SU-DHL-6 (cell line): Measurements from ENCODE around the gene WDPCP.

ENCODE experiments used
- H2AFZ ChIP-seq: fragments of 200-600 bp; sonication (generic); 2 replicates; pipeline ENCODE4 v1.6.1; 2014; ENCODE audit warnings: low read depth, mild to moderate bottlenecking, moderate library complexity, mixed read lengths, antibody characterized with exemption, low read length; ENCODE audit not compliant: severe bottlenecking
- H3F3A ChIP-seq: fragments of 200-600 bp; shearing (Covaris generic); 2 replicates; pipeline ENCODE4 v1.6.0; 2016; ENCODE audit warnings: antibody characterized with exemption, mild to moderate bottlenecking; ENCODE audit not compliant: insufficient read depth
- H3K27ac ChIP-seq: fragments of 200-600 bp; sonication (generic); 2 replicates; pipeline ENCODE4 v1.5.1; 2016; ENCODE audit warnings: low read depth, mild to moderate bottlenecking, low read length, moderate library complexity, mixed read lengths
- H3K27me3 ChIP-seq: fragments of 200-600 bp; sonication (generic), shearing (Covaris generic); 2 replicates; pipeline ENCODE4 v1.6.0; 2014; ENCODE audit warnings: mild to moderate bottlenecking, low read length
- H3K36me3 ChIP-seq: fragments of 200-600 bp; sonication (generic); 2 replicates; pipeline ENCODE4 v1.6.1; 2014; ENCODE audit warnings: mild to moderate bottlenecking, low read length, mixed read lengths
- H3K4me2 ChIP-seq: fragments of 300-600, 200-600 bp; shearing (Covaris generic), sonication (generic); 2 replicates; pipeline ENCODE4 v1.6.0; 2014; ENCODE audit warnings: low read length, low read depth, mild to moderate bottlenecking; ENCODE audit not compliant: poor library complexity, severe bottlenecking
- H3K4me3 ChIP-seq: fragments of 200-600 bp; sonication (generic); 2 replicates; pipeline ENCODE4 v1.5.1; 2014; ENCODE audit warnings: antibody characterized with exemption, low read length, mild to moderate bottlenecking, mixed read lengths; ENCODE audit not compliant: insufficient read depth, poor library complexity, severe bottlenecking
- H3K79me2 ChIP-seq: fragments of 200-600 bp; sonication (generic); 2 replicates; pipeline ENCODE4 v1.6.1; 2014; ENCODE audit warnings: mild to moderate bottlenecking, low read length, moderate library complexity; ENCODE audit not compliant: insufficient read depth
- H3K9ac ChIP-seq: fragments of 200-600 bp; sonication (generic); 2 replicates; pipeline ENCODE4 v1.7.0; 2014; ENCODE audit warnings: mild to moderate bottlenecking, low read length
- H3K9me2 ChIP-seq: fragments of 200-600 bp; sonication (generic); replicated peaks from 2 replicates; pipeline ENCODE4 v1.6.1; 2014; ENCODE audit warnings: low read length; ENCODE audit not compliant: insufficient read depth
- H3K9me3 ChIP-seq: fragments of 200-600 bp; sonication (generic); 2 replicates; pipeline ENCODE4 v1.6.1; 2014; ENCODE audit warnings: low read length, mixed read lengths; ENCODE audit not compliant: insufficient read depth
- H4K20me1 ChIP-seq: fragments of 200-600 bp; sonication (generic); 2 replicates; pipeline ENCODE4 v1.6.1; 2014; ENCODE audit warnings: low read depth, mild to moderate bottlenecking, antibody characterized with exemption, low read length, moderate library complexity, mixed read lengths
- EZH2phosphoT487 ChIP-seq: fragments of 200-600 bp; sonication (generic), shearing (Covaris generic); conservative IDR thresholded peaks from 2 replicates; pipeline ENCODE4 v1.6.1; 2018; ENCODE audit warnings: mild to moderate bottlenecking, antibody characterized with exemption, low read length, moderate library complexity, mixed read lengths
- TF ChIP-seq, protein P1 (sequence below): fragments of 200-600 bp; sonication (generic); IDR thresholded peaks from one replicate; pipeline ENCODE4 v1.5.1; 2017; ENCODE audit warnings: antibody characterized with exemption, mild to moderate bottlenecking, low read length, moderate library complexity; ENCODE audit not compliant: insufficient read depth, poor library complexity, severe bottlenecking

Gene WDPCP

DNA sequence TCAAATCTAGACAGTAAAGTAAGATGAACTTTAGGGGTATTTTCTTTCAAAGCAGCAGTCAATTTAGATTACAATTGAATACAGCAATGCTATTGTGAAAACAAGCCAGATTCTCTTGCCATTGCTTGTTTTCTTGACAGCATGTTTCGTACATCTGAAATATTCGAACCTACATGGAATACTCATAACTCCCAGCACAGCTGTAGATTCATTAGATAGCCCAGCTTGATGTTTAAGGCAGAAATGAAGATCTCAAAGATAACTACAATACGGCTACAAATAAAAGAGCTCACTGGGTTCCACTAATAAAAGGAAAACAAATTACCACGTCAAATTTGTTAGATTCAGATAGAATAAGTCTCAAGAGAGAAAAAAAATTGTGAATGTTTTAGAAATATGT, 208.8 kb downstream of the WDPCP start:
- no peak overlapping the region for H2AFZ ChIP-seq
- H3K9me2 ChIP-seq, result no peaks in the 10 kb centered on the region
- H3K4me3 ChIP-seq, result no peak overlapping the region
- no peak for TF ChIP-seq EZH2phosphoT487
- TF ChIP-seq, protein P1, sequence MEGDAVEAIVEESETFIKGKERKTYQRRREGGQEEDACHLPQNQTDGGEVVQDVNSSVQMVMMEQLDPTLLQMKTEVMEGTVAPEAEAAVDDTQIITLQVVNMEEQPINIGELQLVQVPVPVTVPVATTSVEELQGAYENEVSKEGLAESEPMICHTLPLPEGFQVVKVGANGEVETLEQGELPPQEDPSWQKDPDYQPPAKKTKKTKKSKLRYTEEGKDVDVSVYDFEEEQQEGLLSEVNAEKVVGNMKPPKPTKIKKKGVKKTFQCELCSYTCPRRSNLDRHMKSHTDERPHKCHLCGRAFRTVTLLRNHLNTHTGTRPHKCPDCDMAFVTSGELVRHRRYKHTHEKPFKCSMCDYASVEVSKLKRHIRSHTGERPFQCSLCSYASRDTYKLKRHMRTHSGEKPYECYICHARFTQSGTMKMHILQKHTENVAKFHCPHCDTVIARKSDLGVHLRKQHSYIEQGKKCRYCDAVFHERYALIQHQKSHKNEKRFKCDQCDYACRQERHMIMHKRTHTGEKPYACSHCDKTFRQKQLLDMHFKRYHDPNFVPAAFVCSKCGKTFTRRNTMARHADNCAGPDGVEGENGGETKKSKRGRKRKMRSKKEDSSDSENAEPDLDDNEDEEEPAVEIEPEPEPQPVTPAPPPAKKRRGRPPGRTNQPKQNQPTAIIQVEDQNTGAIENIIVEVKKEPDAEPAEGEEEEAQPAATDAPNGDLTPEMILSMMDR, result no peak
- no peak overlapping the region for H3K9ac ChIP-seq
- no peak overlapping the region for H3K27ac ChIP-seq
- no peaks in the 10 kb centered on the region for H3K79me2 ChIP-seq
- no peaks in the 10 kb centered on the region for H4K20me1 ChIP-seq
- H3F3A ChIP-seq, result no peaks in the 10 kb centered on the region
- no peaks in the 10 kb centered on the region for H3K9me3 ChIP-seq
- no peaks in the 10 kb centered on the region for H3K27me3 ChIP-seq
- no peaks in the 10 kb centered on the region for H3K36me3 ChIP-seq
- no peak overlapping the region for H3K4me2 ChIP-seq

DNA sequence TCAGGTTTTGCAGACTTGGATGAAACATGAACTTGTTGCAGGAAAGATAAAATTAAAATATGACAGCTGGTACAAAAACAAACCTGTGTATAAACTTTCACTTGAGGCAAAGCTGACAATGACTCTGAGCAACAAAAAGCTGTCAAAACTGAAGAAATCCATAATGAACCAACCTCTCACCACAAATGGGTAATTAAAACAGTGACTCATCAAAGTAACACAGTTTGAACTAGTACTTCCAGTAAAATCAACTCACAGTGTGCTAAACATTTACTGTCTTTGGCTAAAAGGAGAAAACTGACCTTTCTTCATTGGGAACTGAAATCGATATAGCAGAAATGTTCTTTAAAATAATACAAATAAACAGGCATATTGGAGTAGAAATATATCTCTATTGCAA, 209.7 kb downstream of the WDPCP start:
- H3K9ac ChIP-seq, result no peak overlapping the region

GRCh38 chr2:63374341-63374740, 213.9 kb downstream of the WDPCP start:
- no peaks in the 10 kb centered on the region for H4K20me1 ChIP-seq
- H2AFZ ChIP-seq, result no peak overlapping the region
- no peaks in the 10 kb centered on the region for H3F3A ChIP-seq
- H3K79me2 ChIP-seq, result no peaks in the 10 kb centered on the region
- no peak overlapping the region for H3K4me3 ChIP-seq
- no peaks in the 10 kb centered on the region for H3K9me2 ChIP-seq
- H3K9me3 ChIP-seq, result no peaks in the 10 kb centered on the region
- no peaks in the 10 kb centered on the region for H3K27me3 ChIP-seq
- no peak overlapping the region for H3K4me2 ChIP-seq
- TF ChIP-seq, protein P1, result no peak
- no peak for TF ChIP-seq EZH2phosphoT487
- H3K27ac ChIP-seq, result no peak overlapping the region
- no peaks in the 10 kb centered on the region for H3K36me3 ChIP-seq
- H3K9ac ChIP-seq, result no peak overlapping the region

More for the DNA sequence above, 209.7 kb downstream of the WDPCP start:
- H3K9me2 ChIP-seq, result no peaks in the 10 kb centered on the region
- no peaks in the 10 kb centered on the region for H4K20me1 ChIP-seq
- no peaks in the 10 kb centered on the region for H3K36me3 ChIP-seq
- H3K27ac ChIP-seq, result no peak overlapping the region
- no peak overlapping the region for H2AFZ ChIP-seq
- no peaks in the 10 kb centered on the region for H3K79me2 ChIP-seq
- H3K27me3 ChIP-seq, result no peaks in the 10 kb centered on the region
- no peak overlapping the region for H3K4me3 ChIP-seq
- no peaks in the 10 kb centered on the region for H3F3A ChIP-seq
- no peak overlapping the region for H3K4me2 ChIP-seq
- H3K9me3 ChIP-seq, result no peaks in the 10 kb centered on the region
- TF ChIP-seq, protein P1, result no peak
- TF ChIP-seq EZH2phosphoT487, result no peak
